ENCODE measurements around the gene EYS.

The EYS gene

GRCh38 chr6:63817492-63818050, 1889.5 kb downstream of the EYS start:
- Histone ChIP-seq H3K9ac (ENCODE audit: low read length) (no peak overlapping the region), H3K23ac (ENCODE audit: low read length in 2 of 2) (no peak overlapping the region), H3K4me1 (ENCODE audit: control insufficient read depth, insufficient read depth, low read depth, low read length) (no peaks in the 10 kb centered on the region), H3K27me3 (ENCODE audit: control insufficient read depth in 1 of 2, insufficient read depth in 1 of 2, low read length in 2 of 2) (no peaks in the 10 kb centered on the region), H3K27ac (ENCODE audit: low read length, poor library complexity, severe bottlenecking) (no peak overlapping the region), H2BK120ac (ENCODE audit: low read depth, low read length) (no peak overlapping the region), H4K91ac (ENCODE audit: low read length) (peak overlapping the region; percentile 57), H3K4ac (ENCODE audit: low read depth in 1 of 2, low read length in 2 of 2) (peak overlapping the region in 1 of 2 experiments; percentile 81), H3K14ac (ENCODE audit: low read length in 2 of 2) (no peak overlapping the region), H3K4me2 (ENCODE audit: low read length, poor library complexity, severe bottlenecking) (no peak overlapping the region), H2AFZ (ENCODE audit: low read depth, low read length) (no peak overlapping the region), H3K36me3 (ENCODE audit: control insufficient read depth in 1 of 2, insufficient read depth in 2 of 2, low read depth in 1 of 2, low read length in 2 of 2) (no peaks in the 10 kb centered on the region), H4K8ac (ENCODE audit: low read length) (peak overlapping the region; percentile 29), H2BK15ac (ENCODE audit: low read depth, poor library complexity, severe bottlenecking) (no peak overlapping the region), H2BK5ac (ENCODE audit: low read depth, low read length, poor library complexity, severe bottlenecking) (no peak overlapping the region), H3K4me3 (ENCODE audit: insufficient read depth in 1 of 2, low read depth in 1 of 2, low read length in 2 of 2) (no peak overlapping the region), H3K79me1 (replicated peaks; ENCODE audit: low read length, poor library complexity, severe bottlenecking) (no peaks in the 10 kb centered on the region), H3K18ac (ENCODE audit: low read depth in 1 of 2, low read length in 2 of 2) (peak overlapping the region; percentile 67 to 78), H2AK5ac (ENCODE audit: low read length, severe bottlenecking) (no peak overlapping the region), H3K9me3 (ENCODE audit: control insufficient read depth, low read length) (no peaks in the 10 kb centered on the region), H2BK12ac (ENCODE audit: low read length in 2 of 2) (peak overlapping the region; percentile 87 to 99)
- 98% methylated on average over 4 of the region's 4 CpGs for WGBS
- DNase-seq, result no peak

GRCh38 chr6:63816982-63817436, 1890.0 kb downstream of the EYS start:
- H3K4me2 ChIP-seq (ENCODE audit: low read length, poor library complexity, severe bottlenecking), result no peak overlapping the region
- H2AFZ ChIP-seq (ENCODE audit: low read depth, low read length), result no peak overlapping the region
- H3K27me3 ChIP-seq (ENCODE audit: control insufficient read depth in 1 of 2, insufficient read depth in 1 of 2, low read length in 2 of 2), result no peaks in the 10 kb centered on the region
- WGBS, result 75% methylated on average over 1 of the region's 1 CpG
- H3K9ac ChIP-seq (ENCODE audit: low read length), result no peak overlapping the region
- H3K4me3 ChIP-seq (ENCODE audit: insufficient read depth in 1 of 2, low read depth in 1 of 2, low read length in 2 of 2), result no peak overlapping the region
- H3K4me1 ChIP-seq (ENCODE audit: control insufficient read depth, insufficient read depth, low read depth, low read length), result no peaks in the 10 kb centered on the region
- peak overlapping the region in 1 of 2 experiments; percentile 87 for H2BK12ac ChIP-seq (ENCODE audit: low read length in 2 of 2)
- no peaks in the 10 kb centered on the region for H3K36me3 ChIP-seq (ENCODE audit: control insufficient read depth in 1 of 2, insufficient read depth in 2 of 2, low read depth in 1 of 2, low read length in 2 of 2)
- H3K4ac ChIP-seq (ENCODE audit: low read depth in 1 of 2, low read length in 2 of 2), result peak overlapping the region in 1 of 2 experiments; percentile 81
- peak overlapping the region; percentile 29 for H4K8ac ChIP-seq (ENCODE audit: low read length)
- no peaks in the 10 kb centered on the region for H3K79me1 ChIP-seq (replicated peaks; ENCODE audit: low read length, poor library complexity, severe bottlenecking)
- no peak overlapping the region for H2BK5ac ChIP-seq (ENCODE audit: low read depth, low read length, poor library complexity, severe bottlenecking)
- no peak overlapping the region for H3K23ac ChIP-seq (ENCODE audit: low read length in 2 of 2)
- peak; percentile 29 for DNase-seq
- H2AK5ac ChIP-seq (ENCODE audit: low read length, severe bottlenecking), result no peak overlapping the region
- no peak overlapping the region for H3K27ac ChIP-seq (ENCODE audit: low read length, poor library complexity, severe bottlenecking)
- H3K9me3 ChIP-seq (ENCODE audit: control insufficient read depth, low read length), result no peaks in the 10 kb centered on the region
- no peak overlapping the region for H3K14ac ChIP-seq (ENCODE audit: low read length in 2 of 2)
- H4K91ac ChIP-seq (ENCODE audit: low read length), result peak overlapping the region; percentile 57
- peak overlapping the region; percentile 67 to 78 for H3K18ac ChIP-seq (ENCODE audit: low read depth in 1 of 2, low read length in 2 of 2)
- H2BK120ac ChIP-seq (ENCODE audit: low read depth, low read length), result no peak overlapping the region
- H2BK15ac ChIP-seq (ENCODE audit: low read depth, poor library complexity, severe bottlenecking), result no peak overlapping the region

- H3K18ac ChIP-seq (ENCODE audit: low read depth in 1 of 2, low read length in 2 of 2), result peak overlapping the region in 1 of 2 experiments; percentile 24
- H4K8ac ChIP-seq (ENCODE audit: low read length), result no peak overlapping the region
- no peak overlapping the region for H3K27ac ChIP-seq (ENCODE audit: low read length, poor library complexity, severe bottlenecking)
- no peak overlapping the region for H2AFZ ChIP-seq (ENCODE audit: low read depth, low read length)
- no peak overlapping the region for H3K14ac ChIP-seq (ENCODE audit: low read length in 2 of 2)
- H3K9me3 ChIP-seq (ENCODE audit: control insufficient read depth, low read length), result no peaks in the 10 kb centered on the region
- no peak overlapping the region for H3K4me2 ChIP-seq (ENCODE audit: low read length, poor library complexity, severe bottlenecking)
- no peaks in the 10 kb centered on the region for H3K79me1 ChIP-seq (replicated peaks; ENCODE audit: low read length, poor library complexity, severe bottlenecking)
- H3K4me3 ChIP-seq (ENCODE audit: insufficient read depth in 1 of 2, low read depth in 1 of 2, low read length in 2 of 2), result no peak overlapping the region
- H4K91ac ChIP-seq (ENCODE audit: low read length), result no peak overlapping the region
- H2BK15ac ChIP-seq (ENCODE audit: low read depth, poor library complexity, severe bottlenecking), result no peak overlapping the region
- H2BK120ac ChIP-seq (ENCODE audit: low read depth, low read length), result no peak overlapping the region
- H2BK5ac ChIP-seq (ENCODE audit: low read depth, low read length, poor library complexity, severe bottlenecking), result no peak overlapping the region
- DNase-seq, result no peak
- H2AK5ac ChIP-seq (ENCODE audit: low read length, severe bottlenecking), result no peak overlapping the region
- peak overlapping the region in 1 of 2 experiments; percentile 29 for H2BK12ac ChIP-seq (ENCODE audit: low read length in 2 of 2)
- no peak overlapping the region for H3K4ac ChIP-seq (ENCODE audit: low read depth in 1 of 2, low read length in 2 of 2)
- no peaks in the 10 kb centered on the region for H3K36me3 ChIP-seq (ENCODE audit: control insufficient read depth in 1 of 2, insufficient read depth in 2 of 2, low read depth in 1 of 2, low read length in 2 of 2)
- 90% methylated on average over 5 of the region's 5 CpGs for WGBS
- H3K23ac ChIP-seq (ENCODE audit: low read length in 2 of 2), result no peak overlapping the region
- H3K4me1 ChIP-seq (ENCODE audit: control insufficient read depth, insufficient read depth, low read depth, low read length), result no peaks in the 10 kb centered on the region
- H3K27me3 ChIP-seq (ENCODE audit: control insufficient read depth in 1 of 2, insufficient read depth in 1 of 2, low read length in 2 of 2), result no peaks in the 10 kb centered on the region
- no peak overlapping the region for H3K9ac ChIP-seq (ENCODE audit: low read length)
Observed at GRCh38 chr6:63816401-63816981, 1890.5 kb downstream of the EYS start.

- Histone ChIP-seq H4K91ac (ENCODE audit: low read length) (no peak overlapping the region), H3K9ac (ENCODE audit: low read length) (no peak overlapping the region), H3K4me1 (ENCODE audit: control insufficient read depth, insufficient read depth, low read depth, low read length) (no peaks in the 10 kb centered on the region), H2BK5ac (ENCODE audit: low read depth, low read length, poor library complexity, severe bottlenecking) (no peak overlapping the region), H3K14ac (ENCODE audit: low read length in 2 of 2) (no peak overlapping the region), H3K27ac (ENCODE audit: low read length, poor library complexity, severe bottlenecking) (no peak overlapping the region), H3K4me3 (ENCODE audit: insufficient read depth in 1 of 2, low read depth in 1 of 2, low read length in 2 of 2) (no peak overlapping the region), H2AK5ac (ENCODE audit: low read length, severe bottlenecking) (no peak overlapping the region), H3K79me1 (replicated peaks; ENCODE audit: low read length, poor library complexity, severe bottlenecking) (no peaks in the 10 kb centered on the region), H3K23ac (ENCODE audit: low read length in 2 of 2) (no peak overlapping the region), H3K9me3 (ENCODE audit: control insufficient read depth, low read length) (no peaks in the 10 kb centered on the region), H4K8ac (ENCODE audit: low read length) (no peak overlapping the region), H2BK15ac (ENCODE audit: low read depth, poor library complexity, severe bottlenecking) (no peak overlapping the region), H2AFZ (ENCODE audit: low read depth, low read length) (no peak overlapping the region), H2BK12ac (ENCODE audit: low read length in 2 of 2) (no peak overlapping the region), H2BK120ac (ENCODE audit: low read depth, low read length) (no peak overlapping the region), H3K4ac (ENCODE audit: low read depth in 1 of 2, low read length in 2 of 2) (no peak overlapping the region), H3K27me3 (ENCODE audit: control insufficient read depth in 1 of 2, insufficient read depth in 1 of 2, low read length in 2 of 2) (no peaks in the 10 kb centered on the region), H3K36me3 (ENCODE audit: control insufficient read depth in 1 of 2, insufficient read depth in 2 of 2, low read depth in 1 of 2, low read length in 2 of 2) (no peaks in the 10 kb centered on the region), H3K18ac (ENCODE audit: low read depth in 1 of 2, low read length in 2 of 2) (no peak overlapping the region), H3K4me2 (ENCODE audit: low read length, poor library complexity, severe bottlenecking) (no peak overlapping the region)
- no peak for DNase-seq
- WGBS, result no CpG with 5 or more reads among the region's 1 CpG
Observed at GRCh38 chr6:63814459-63814858, 1892.6 kb downstream of the EYS start.

Data from mesenchymal stem cell (in vitro differentiated cells and primary cell).